Suprapubic skin (tissue), 3 donors: ENCODE measurements around the gene BCL7B.
"Not testable (repeated sequence)": the region's sequence is repeated elsewhere in the genome, so short reads cannot be mapped to it uniquely, and the experiment has no call there.

Experiments
- CTCF ChIP-seq, 2 donors: fragments of 200-600 bp in 1 of 2; fragments of 450-650 bp in 1 of 2; sonication (generic) in 1 of 2; IDR thresholded peaks; one replicate each; pipeline ENCODE4 v1.5.1; 2016 to 2019; ENCODE audit warnings: antibody characterized with exemption in 2 of 2, mild to moderate bottlenecking in 1 of 2, moderate library complexity in 1 of 2
- POLR2AphosphoS5 ChIP-seq, 3 donors: sonication (generic); formaldehyde crosslinking; IDR thresholded peaks; one replicate each; pipeline ENCODE4 v1.6.1; 2017; ENCODE audit warnings: antibody characterized with exemption in 3 of 3

GRCh38 chr7:73495507-73495906, 62.0 kb downstream of the BCL7B start:
- TF ChIP-seq CTCF, POLR2AphosphoS5 (IDR thresholded peaks at IDR 0.05): not testable (repeated sequence)
